Subcutaneous abdominal adipose tissue (tissue), 5 donors: Measurements from ENCODE around the gene MAL.

ENCODE experiments used
- H3K27ac ChIP-seq: one replicate; pipeline ENCODE4 v1.7.0; 2013; ENCODE audit warnings: low read depth, mild to moderate bottlenecking, inconsistent platforms, low read length, moderate library complexity
- H3K27me3 ChIP-seq, 5 donors: one replicate each; pipeline ENCODE4 v1.7.0; 2013; ENCODE audit warnings: low read length in 5 of 5, inconsistent platforms in 1 of 5; ENCODE audit not compliant: control insufficient read depth in 5 of 5, insufficient read depth in 4 of 5
- H3K36me3 ChIP-seq, 5 donors: one replicate each; pipeline ENCODE4 v1.7.0; 2013; ENCODE audit warnings: low read length in 5 of 5; ENCODE audit not compliant: control insufficient read depth in 5 of 5, insufficient read depth in 5 of 5
- H3K4me1 ChIP-seq, 5 donors: one replicate each; pipeline ENCODE4 v1.7.0; 2013; ENCODE audit warnings: low read length in 5 of 5, mild to moderate bottlenecking in 3 of 5, moderate library complexity in 1 of 5; ENCODE audit not compliant: control insufficient read depth in 5 of 5, insufficient read depth in 5 of 5
- H3K4me3 ChIP-seq, 5 donors: one replicate each; pipeline ENCODE4 v1.7.0; 2013; ENCODE audit warnings: low read length in 5 of 5, low read depth in 1 of 5
- H3K9ac ChIP-seq, 5 donors: one replicate each; pipeline ENCODE4 v1.7.0; 2013; ENCODE audit warnings: low read length in 5 of 5, mild to moderate bottlenecking in 4 of 5, moderate library complexity in 3 of 5
- H3K9me3 ChIP-seq, 5 donors: one replicate each; pipeline ENCODE4 v1.7.0; 2013; ENCODE audit warnings: low read length in 5 of 5; ENCODE audit not compliant: control insufficient read depth in 5 of 5
- donor health status: healthy.
- donor health status: healthy.
- donor health status: healthy.
- donor health status: healthy.
- donor health status: healthy.

Gene MAL

DNA sequence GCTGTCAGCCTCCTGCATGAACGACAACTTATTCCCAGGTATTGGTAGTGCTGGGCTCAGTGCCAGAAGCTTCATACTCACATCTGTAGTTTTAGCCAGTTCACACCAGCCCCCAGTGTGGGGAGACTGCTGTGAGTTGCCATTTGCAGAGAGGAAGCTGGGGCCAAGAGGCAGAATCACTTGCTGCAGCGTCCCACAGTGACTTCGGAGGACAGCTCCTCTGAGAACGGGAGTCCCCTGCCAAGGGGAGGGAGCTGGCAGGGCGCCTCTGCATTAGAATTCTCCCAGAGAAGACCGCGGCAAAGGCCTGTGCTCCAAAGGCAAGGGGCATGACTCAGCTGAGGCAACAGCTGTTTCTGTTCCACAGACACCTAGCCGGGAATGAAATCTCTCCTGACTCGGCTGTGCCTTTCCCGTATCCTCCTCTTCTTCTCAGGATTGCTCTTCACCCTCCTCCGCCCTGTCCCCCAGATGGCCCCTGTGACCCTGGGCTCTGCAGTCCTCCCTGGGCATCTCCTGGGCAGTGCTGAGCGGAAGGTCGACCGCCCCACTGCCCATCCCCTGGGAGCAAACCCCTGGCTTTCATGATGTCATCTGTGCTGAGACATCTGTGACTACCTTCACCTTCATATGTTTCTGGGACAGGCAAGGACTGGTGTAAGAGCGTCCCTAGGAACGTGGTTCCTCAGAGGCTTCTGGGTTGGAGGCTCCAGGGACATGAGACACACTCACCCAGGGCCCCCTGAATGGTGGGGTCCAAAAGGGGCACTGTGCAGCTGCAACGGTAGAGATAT is 18.0 kb downstream of the MAL start:
- H3K9ac ChIP-seq = no peak overlapping the region
- peaks cover 3 to 12% (median 10%) of the 10 kb centered on the region in 5 donors for H3K4me1 ChIP-seq
- H3K36me3 ChIP-seq = no peaks in the 10 kb centered on the region
- no peak overlapping the region for H3K27ac ChIP-seq
- no peaks in the 10 kb centered on the region for H3K9me3 ChIP-seq
- peaks cover 0 to 16% (median 0%) of the 10 kb centered on the region in 5 donors for H3K27me3 ChIP-seq
- peak overlapping the region in 2 of 5 donors; percentile 21 to 22 for H3K4me3 ChIP-seq

- peaks cover 3 to 12% (median 10%) of the 10 kb centered on the region in 5 donors for H3K4me1 ChIP-seq
- H3K36me3 ChIP-seq = no peaks in the 10 kb centered on the region
- no peak overlapping the region for H3K27ac ChIP-seq
- H3K9me3 ChIP-seq = no peaks in the 10 kb centered on the region
- no peak overlapping the region for H3K4me3 ChIP-seq
- no peak overlapping the region for H3K9ac ChIP-seq
- H3K27me3 ChIP-seq = peaks cover 0 to 15% (median 0%) of the 10 kb centered on the region in 5 donors
Measured at GRCh38 chr2:95044601-95045000, 19.1 kb downstream of the MAL start.

- Histone ChIP-seq H3K9me3 (no peaks in the 10 kb centered on the region), H3K9ac (no peak overlapping the region), H3K27ac (no peak overlapping the region), H3K4me3 (no peak overlapping the region), H3K4me1 (peaks cover 3 to 12% (median 10%) of the 10 kb centered on the region in 5 donors), H3K36me3 (no peaks in the 10 kb centered on the region), H3K27me3 (peaks cover 0 to 10% (median 2%) of the 10 kb centered on the region in 5 donors)
Measured at GRCh38 chr2:95046371-95047112, 21.0 kb downstream of the MAL start.

GRCh38 chr2:95047629-95048510 is 22.4 kb downstream of the MAL start:
- H3K4me1 ChIP-seq = peaks cover 3 to 10% (median 9%) of the 10 kb centered on the region in 5 donors
- H3K27ac ChIP-seq = no peak overlapping the region

GRCh38 chr2:95048825-95049682 is 23.5 kb downstream of the MAL start:
- Histone ChIP-seq H3K9ac (no peak overlapping the region), H3K4me1 (no peaks in the 10 kb centered on the region), H3K27me3 (peaks cover 0 to 21% (median 16%) of the 10 kb centered on the region in 5 donors), H3K4me3 (no peak overlapping the region), H3K9me3 (no peaks in the 10 kb centered on the region), H3K36me3 (no peaks in the 10 kb centered on the region), H3K27ac (no peak overlapping the region)

More at GRCh38 chr2:95047629-95048510, 22.4 kb downstream of the MAL start:
- Histone ChIP-seq H3K36me3 (no peaks in the 10 kb centered on the region), H3K4me3 (no peak overlapping the region), H3K9me3 (no peaks in the 10 kb centered on the region), H3K27me3 (peaks cover 0 to 16% (median 12%) of the 10 kb centered on the region in 5 donors), H3K9ac (no peak overlapping the region)

- H3K4me1 ChIP-seq = no peaks in the 10 kb centered on the region
- no peak overlapping the region for H3K9ac ChIP-seq
- H3K36me3 ChIP-seq = no peaks in the 10 kb centered on the region
- H3K27ac ChIP-seq = no peak overlapping the region
- H3K9me3 ChIP-seq = no peaks in the 10 kb centered on the region
- H3K4me3 ChIP-seq = no peak overlapping the region
- peaks cover 0 to 22% (median 20%) of the 10 kb centered on the region in 5 donors for H3K27me3 ChIP-seq
Measured at GRCh38 chr2:95049683-95049955, 24.1 kb downstream of the MAL start.

GRCh38 chr2:95049961-95050360 is 24.5 kb downstream of the MAL start:
- H3K4me3 ChIP-seq = no peak overlapping the region
- H3K9me3 ChIP-seq = no peaks in the 10 kb centered on the region
- H3K27ac ChIP-seq = no peak overlapping the region
- no peaks in the 10 kb centered on the region for H3K4me1 ChIP-seq
- H3K9ac ChIP-seq = no peak overlapping the region
- no peaks in the 10 kb centered on the region for H3K36me3 ChIP-seq
- H3K27me3 ChIP-seq = peaks cover 0 to 22% (median 20%) of the 10 kb centered on the region in 5 donors

- no peak overlapping the region for H3K27ac ChIP-seq
- H3K9ac ChIP-seq = no peak overlapping the region
- no peaks in the 10 kb centered on the region for H3K9me3 ChIP-seq
- no peak overlapping the region for H3K4me3 ChIP-seq
- H3K27me3 ChIP-seq = peaks cover under 1 to 22% (median 19%) of the 10 kb centered on the region in 5 donors
- no peaks in the 10 kb centered on the region for H3K36me3 ChIP-seq
- no peaks in the 10 kb centered on the region for H3K4me1 ChIP-seq
Measured at GRCh38 chr2:95050385-95051300, 25.1 kb downstream of the MAL start.
